Naive thymus-derived CD4-positive, alpha-beta T cell (primary cell): ENCODE measurements around the gene RASIP1. TPM values are rescaled to one million over a fixed set of nuclear protein-coding genes. Genes with fewer than 3 reads are reported as not detected.

ENCODE experiments used
- ATAC-seq: fragments of 150-1000 bp; cut with Tn5 transposase; 2 replicates; pipeline ENCODE4 v1.10.0; 2021; ENCODE audit warnings: mild to moderate bottlenecking, moderate library complexity
- CTCF ChIA-PET: fragments of 350-600 bp; sonication (Branson Sonifier 250); formaldehyde crosslinking; loops from one replicate; lab custom pipeline; 2021; ENCODE audit warnings: antibody characterized with exemption; lab: Charles Lee
- POLR2A ChIA-PET: fragments of 350-600 bp; sonication (Branson Sonifier 250); formaldehyde crosslinking; loops from one replicate; lab custom pipeline; 2021; ENCODE audit warnings: antibody characterized with exemption, inconsistent platforms; lab: Charles Lee
- DNase-seq, 9 donors: peaks; one replicate each; pipeline versions ENCODE4 v3.0.0 to v3.0.0-alpha.2; 2020 to 2022; ENCODE audit warnings: mixed read lengths in 1 of 9
- H3K27ac ChIP-seq: one replicate; pipeline ENCODE4 v1.7.0; 2013; ENCODE audit warnings: mild to moderate bottlenecking, low read depth, low read length, moderate library complexity
- H3K27me3 ChIP-seq, 2 donors: one replicate each; pipeline ENCODE4 v1.7.0; 2013; ENCODE audit warnings: low read length in 2 of 2, mild to moderate bottlenecking in 2 of 2, moderate library complexity in 2 of 2; ENCODE audit not compliant: control insufficient read depth in 2 of 2, insufficient read depth in 2 of 2
- H3K36me3 ChIP-seq, 3 experiments: 1 replicate in 2 of 3; 2 replicates in 1 of 3; pipeline ENCODE4 v1.7.0; 2013; ENCODE audit warnings: low read length in 3 of 3, mild to moderate bottlenecking in 3 of 3, moderate library complexity in 1 of 3; ENCODE audit not compliant: insufficient read depth in 3 of 3, control insufficient read depth in 2 of 3
- H3K4me1 ChIP-seq, 2 donors: one replicate each; pipeline ENCODE4 v1.7.0; 2013; ENCODE audit warnings: low read length in 2 of 2, mild to moderate bottlenecking in 2 of 2, moderate library complexity in 1 of 2; ENCODE audit not compliant: control insufficient read depth in 2 of 2, insufficient read depth in 2 of 2
- H3K4me3 ChIP-seq: 2 replicates; pipeline ENCODE4 v1.7.0; 2013; ENCODE audit warnings: mild to moderate bottlenecking, low read length
- H3K9me3 ChIP-seq, 3 experiments: 1 replicate in 2 of 3; 2 replicates in 1 of 3; pipeline ENCODE4 v1.7.0; 2013; ENCODE audit warnings: low read length in 3 of 3; ENCODE audit not compliant: control insufficient read depth in 2 of 3
- H3K27ac Mint-ChIP-seq, 9 donors: one replicate each; pipeline ENCODE4 v1.8.0; 2020 to 2022; ENCODE audit warnings: mixed read lengths in 9 of 9, mild to moderate bottlenecking in 8 of 9, moderate library complexity in 5 of 9, inconsistent platforms in 2 of 9
- H3K27me3 Mint-ChIP-seq, 5 donors: one replicate each; pipeline ENCODE4 v1.8.0; 2021 to 2022; ENCODE audit warnings: mixed read lengths in 5 of 5, mild to moderate bottlenecking in 1 of 5
- H3K36me3 Mint-ChIP-seq, 5 donors: one replicate each; pipeline ENCODE4 v1.8.0; 2020 to 2022; ENCODE audit warnings: mixed read lengths in 5 of 5, mild to moderate bottlenecking in 3 of 5, inconsistent platforms in 1 of 5
- H3K4me1 Mint-ChIP-seq, 7 donors: one replicate each; pipeline ENCODE4 v1.8.0; 2020 to 2022; ENCODE audit warnings: mixed read lengths in 7 of 7, mild to moderate bottlenecking in 3 of 7, inconsistent platforms in 1 of 7
- H3K4me3 Mint-ChIP-seq, 10 donors: one replicate each; pipeline ENCODE4 v1.8.0; 2020 to 2022; ENCODE audit warnings: mild to moderate bottlenecking in 10 of 10, mixed read lengths in 10 of 10, moderate library complexity in 6 of 10, inconsistent platforms in 2 of 10
- H3K9me3 Mint-ChIP-seq, 11 donors: one replicate each; pipeline ENCODE4 v1.8.0; 2020 to 2022; ENCODE audit warnings: mixed read lengths in 11 of 11, mild to moderate bottlenecking in 4 of 11, inconsistent platforms in 1 of 11, moderate library complexity in 1 of 11
- intact Hi-C, 2 donors: fragments of 100-400 bp; cut with micrococcal nuclease; formaldehyde crosslinking; loops; one replicate each; pipeline ENCODE4 v1.15.1; 2023
- polyA plus RNA-seq, 2 donors: library from polyadenylated mRNA; unstranded; fragments of 300-500 nt; fragmentation: Illumina TruSeq; gene quantifications; one replicate each; pipeline ENCODE4 v1.2.3, GENCODE V29; 2021
- total RNA-seq, 6 experiments: library from RNA in 5 of 6; stranded (reverse) in 5 of 6; gene quantifications; 1 replicate in 5 of 6; 2 replicates in 1 of 6; pipeline ENCODE4 v1.2.3 and lab custom pipeline; 2021 to 2026

The RASIP1 gene
- total and polyA plus RNA-seq, 7 experiments from 2014 or later = 0.12 to 0.65 (median 0.17) TPM; not detected in 3

DNA sequence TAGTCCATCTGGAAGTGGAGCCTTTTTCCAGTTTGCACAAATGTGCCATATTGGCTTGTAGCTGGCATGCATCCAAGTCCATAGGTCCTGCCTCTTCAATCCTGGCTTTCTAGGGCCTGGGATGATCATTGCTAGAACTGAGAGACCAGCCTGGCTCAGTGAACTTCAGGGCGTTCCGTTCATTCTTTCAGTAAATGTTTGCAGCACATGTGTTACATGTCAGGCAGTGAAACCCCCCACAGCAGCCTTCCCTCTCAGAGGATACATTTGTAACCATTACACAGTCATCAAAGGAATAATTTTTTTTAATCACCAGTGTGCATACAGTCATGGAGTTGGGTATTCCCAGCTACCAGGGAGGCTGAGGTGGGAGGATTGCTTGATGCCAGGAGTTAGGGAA is 35.0 kb downstream of the RASIP1 start:
- ATAC-seq = no peak
- peaks cover 0 to 2% (median 0%) of the 10 kb centered on the region in 11 donors for H3K9me3 Mint-ChIP-seq
- Histone ChIP-seq H3K9me3 (no peaks in the 10 kb centered on the region), H3K27ac (no peak overlapping the region), H3K4me3 (no peak overlapping the region), H3K27me3 (no peaks in the 10 kb centered on the region), H3K36me3 (peaks cover 0 to 6% (median 3%) of the 10 kb centered on the region in 3 experiments), H3K4me1 (no peaks in the 10 kb centered on the region)
- no peak overlapping the region for H3K4me3 Mint-ChIP-seq
- no peaks in the 10 kb centered on the region for H3K27me3 Mint-ChIP-seq
- H3K4me1 Mint-ChIP-seq = peaks cover 0 to 5% (median 0%) of the 10 kb centered on the region in 7 donors
- no peak overlapping the region for H3K27ac Mint-ChIP-seq
- ChIA-PET POLR2A (interaction anchor here (0.5 kb wide), 1 partner anchor 48 kb away, joined by 4 read pairs; no protein-coding TSS in a partner anchor), CTCF (no interaction called here)
- peaks cover 0 to 49% (median 28%) of the 10 kb centered on the region in 5 donors for H3K36me3 Mint-ChIP-seq
- no peak for DNase-seq
- intact Hi-C loops = no loop called here

GRCh38 chr19:48703316-48703715 is 37.1 kb downstream of the RASIP1 start:
- H3K36me3 Mint-ChIP-seq = peaks cover 0 to 46% (median 28%) of the 10 kb centered on the region in 5 donors

DNA sequence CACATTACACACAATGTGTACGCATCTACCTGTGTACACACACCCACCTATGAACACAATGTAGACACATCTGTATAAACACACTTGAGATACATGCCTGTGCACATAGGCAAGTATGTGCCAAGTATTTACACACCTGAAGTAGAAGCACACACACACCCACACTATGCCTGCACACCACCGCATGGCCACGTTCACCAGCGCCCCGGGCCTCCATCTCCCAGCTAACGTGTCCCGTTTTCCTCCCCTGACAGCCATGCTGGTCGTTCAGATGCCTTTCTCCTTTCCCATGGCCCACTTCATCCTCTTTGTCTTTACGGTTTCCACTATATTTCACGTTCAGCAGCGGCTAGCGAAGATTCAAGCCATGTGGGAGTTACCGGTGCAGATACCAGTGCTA is 37.7 kb downstream of the RASIP1 start:
- Mint-ChIP-seq H3K27ac (no peak overlapping the region), H3K4me1 (peaks cover 0 to 7% (median 0%) of the 10 kb centered on the region in 7 donors), H3K4me3 (no peak overlapping the region), H3K9me3 (peaks cover 0 to 2% (median 0%) of the 10 kb centered on the region in 11 donors), H3K27me3 (peaks cover 0 to 10% (median 3%) of the 10 kb centered on the region in 5 donors), H3K36me3 (peaks cover 0 to 46% (median 28%) of the 10 kb centered on the region in 5 donors)
- ATAC-seq = no peak
- no peaks in the 10 kb centered on the region for H3K27me3 ChIP-seq
- DNase-seq = no peak
- no peak overlapping the region for H3K4me3 ChIP-seq
- CTCF ChIA-PET = no interaction called here
- POLR2A ChIA-PET = no interaction called here
- H3K4me1 ChIP-seq = no peaks in the 10 kb centered on the region
- intact Hi-C loops = no loop called here
- H3K9me3 ChIP-seq = no peaks in the 10 kb centered on the region
- H3K27ac ChIP-seq = no peak overlapping the region
- peaks cover 0 to 6% (median 3%) of the 10 kb centered on the region in 3 experiments for H3K36me3 ChIP-seq

More at GRCh38 chr19:48703316-48703715, 37.1 kb downstream of the RASIP1 start:
- no peak overlapping the region for H3K4me3 ChIP-seq
- ATAC-seq = no peak
- POLR2A ChIA-PET = no interaction called here
- no peaks in the 10 kb centered on the region for H3K4me1 ChIP-seq
- H3K9me3 Mint-ChIP-seq = peaks cover 0 to 2% (median 0%) of the 10 kb centered on the region in 11 donors
- H3K9me3 ChIP-seq = no peaks in the 10 kb centered on the region
- DNase-seq = no peak
- intact Hi-C loops = no loop called here
- H3K4me3 Mint-ChIP-seq = no peak overlapping the region
- H3K27me3 ChIP-seq = no peaks in the 10 kb centered on the region
- H3K36me3 ChIP-seq = peaks cover 0 to 6% (median 3%) of the 10 kb centered on the region in 3 experiments
- no peak overlapping the region for H3K27ac Mint-ChIP-seq
- CTCF ChIA-PET = no interaction called here
- no peak overlapping the region for H3K27ac ChIP-seq
- peaks cover 0 to 5% (median 0%) of the 10 kb centered on the region in 5 donors for H3K27me3 Mint-ChIP-seq
- peaks cover 0 to 5% (median 0%) of the 10 kb centered on the region in 7 donors for H3K4me1 Mint-ChIP-seq

DNA sequence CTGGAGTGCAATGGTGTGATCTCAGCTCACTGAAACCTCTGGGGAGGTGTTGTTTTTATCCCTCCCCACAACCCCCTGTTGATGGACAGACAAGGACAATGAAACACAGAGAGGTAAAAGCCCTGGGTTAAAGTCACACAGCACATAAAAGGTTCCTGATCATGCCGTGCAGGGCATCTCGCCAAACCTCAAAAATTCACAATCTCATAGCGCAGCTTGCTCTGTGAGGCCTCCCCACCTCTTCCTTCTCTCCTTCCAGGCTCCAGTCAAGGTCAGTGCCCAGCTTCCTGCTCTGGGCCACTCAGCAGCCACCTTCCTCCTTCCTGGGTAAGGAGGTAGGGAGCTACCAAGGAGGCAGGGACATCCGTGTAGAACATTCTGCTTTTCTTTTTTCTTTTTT is 42.4 kb downstream of the RASIP1 start:
- H3K27me3 Mint-ChIP-seq = peaks cover 0 to 21% (median 10%) of the 10 kb centered on the region in 5 donors
- peaks cover 0 to 2% (median 0%) of the 10 kb centered on the region in 11 donors for H3K9me3 Mint-ChIP-seq
- H3K27ac Mint-ChIP-seq = no peak overlapping the region
- peaks cover 7 to 18% (median 11%) of the 10 kb centered on the region in 7 donors for H3K4me1 Mint-ChIP-seq
- no peaks in the 10 kb centered on the region for H3K9me3 ChIP-seq
- peaks cover 0 to 14% (median 13%) of the 10 kb centered on the region in 5 donors for H3K36me3 Mint-ChIP-seq
- H3K36me3 ChIP-seq = peaks cover 0 to 3% (median 0%) of the 10 kb centered on the region in 3 experiments
- no peaks in the 10 kb centered on the region for H3K27me3 ChIP-seq
- CTCF ChIA-PET = no interaction called here
- POLR2A ChIA-PET = no interaction called here
- no peak for ATAC-seq
- no peak overlapping the region for H3K4me3 Mint-ChIP-seq
- peaks cover 0 to 6% of the 10 kb centered on the region in 2 donors for H3K4me1 ChIP-seq
- no peak overlapping the region for H3K4me3 ChIP-seq
- intact Hi-C loops = loop anchor here in 1 of 2 donors (5.0 kb wide), 1 partner anchor 39 kb away; no protein-coding TSS in a partner anchor
- no peak for DNase-seq
- H3K27ac ChIP-seq = no peak overlapping the region

DNA sequence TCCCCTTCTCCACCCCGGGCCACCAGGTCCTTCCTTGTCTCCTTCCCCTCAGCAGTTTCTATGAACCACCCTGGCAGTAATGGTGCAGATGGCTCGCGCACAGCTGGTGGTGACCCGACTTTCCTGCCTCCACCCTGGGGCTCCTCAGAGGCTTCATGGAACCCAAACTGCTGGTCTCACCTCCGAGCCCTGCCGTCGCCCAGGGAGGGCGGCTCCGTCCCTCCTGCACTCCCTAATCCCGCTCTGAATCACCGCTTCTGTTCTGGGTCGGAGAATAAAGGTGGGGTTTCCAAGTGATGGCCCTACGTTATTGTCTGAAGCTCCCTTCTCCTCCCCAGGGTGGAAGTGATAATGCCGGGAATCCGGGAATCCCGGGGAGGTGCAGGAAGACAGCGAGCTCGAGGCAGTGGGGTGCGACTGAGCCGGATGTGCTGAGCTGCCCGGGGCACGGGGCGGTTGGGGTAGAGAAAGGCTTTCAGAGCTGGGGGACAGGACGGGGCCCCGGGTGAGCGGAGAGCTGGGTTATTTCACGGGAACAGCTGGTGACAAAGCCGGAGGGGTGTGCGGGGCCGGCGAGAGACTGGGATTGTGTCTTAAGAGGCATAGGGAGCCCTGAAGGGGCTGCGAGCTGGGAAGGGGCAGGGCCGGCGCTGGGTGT is 43.9 kb downstream of the RASIP1 start:
- no peaks in the 10 kb centered on the region for H3K9me3 ChIP-seq
- intact Hi-C loops = loop anchor here in 1 of 2 donors (1.0 to 5.0 kb wide), 2 partner anchors 21 to 41 kb away; no protein-coding TSS in a partner anchor
- DNase-seq = peak in 1 of 9 donors; percentile 7
- H3K4me1 ChIP-seq = peaks cover 0 to 6% of the 10 kb centered on the region in 2 donors
- no peak overlapping the region for H3K27ac ChIP-seq
- ChIA-PET CTCF (interaction anchor here (1.2 to 1.4 kb wide), 2 partner anchors 23 to 77 kb away, joined by 3 to 4 read pairs; partner anchors contain the start of genes NTN5, RPL18 and SPHK2), POLR2A (interaction anchor here (0.9 to 1.4 kb wide), 3 partner anchors 17 to 48 kb away, joined by 3 to 4 read pairs (median 3); no protein-coding TSS in a partner anchor)
- H3K27ac Mint-ChIP-seq = peak overlapping the region in 3 of 9 donors; percentile 18 to 72 (median 53)
- H3K4me3 ChIP-seq = peak overlapping the region; percentile 20
- peaks cover 6 to 18% (median 8%) of the 10 kb centered on the region in 7 donors for H3K4me1 Mint-ChIP-seq
- H3K27me3 Mint-ChIP-seq = peaks cover 0 to 21% (median 10%) of the 10 kb centered on the region in 5 donors
- ATAC-seq = peak; percentile 40
- H3K36me3 ChIP-seq = no peaks in the 10 kb centered on the region
- H3K9me3 Mint-ChIP-seq = no peaks in the 10 kb centered on the region
- peak overlapping the region in 9 of 10 donors; percentile 23 to 86 (median 69) for H3K4me3 Mint-ChIP-seq
- peaks cover 0 to 8% (median 6%) of the 10 kb centered on the region in 5 donors for H3K36me3 Mint-ChIP-seq
- H3K27me3 ChIP-seq = no peaks in the 10 kb centered on the region

DNA sequence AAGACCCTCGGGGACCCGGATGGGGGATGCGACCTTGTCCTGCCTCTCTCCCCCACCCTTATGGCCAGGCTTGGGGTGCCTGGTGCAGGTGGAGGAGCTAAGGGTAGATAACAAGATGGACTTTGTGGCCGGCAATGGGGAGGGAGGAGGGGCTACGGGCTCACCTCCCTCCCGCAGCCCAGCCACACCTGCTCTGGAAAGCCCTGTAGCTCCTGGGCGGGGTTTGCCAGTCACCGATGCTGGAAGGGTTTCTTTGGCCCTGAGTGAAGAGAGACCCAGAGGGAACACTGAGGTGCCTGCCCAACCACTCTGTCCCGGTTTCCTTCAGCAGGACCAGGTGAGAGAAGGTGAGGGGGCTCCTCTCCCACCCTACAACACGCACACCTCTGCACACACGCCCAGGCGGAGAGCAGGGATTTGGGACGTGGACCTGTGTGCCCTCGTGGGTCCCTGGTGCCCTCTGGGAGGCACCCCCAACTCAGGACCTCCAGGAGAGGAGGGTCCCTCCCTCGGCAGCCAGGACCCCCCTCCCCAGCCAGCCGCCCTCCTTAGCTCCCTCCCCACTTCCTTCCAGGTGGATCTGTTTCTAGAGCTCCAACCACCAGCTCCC is 44.6 kb downstream of the RASIP1 start, which contains the start of gene FUT2:
TSS of gene FUT2 (plus strand) at position 229 of the 610 bp plus-strand sequence. CDS start 6,986 bp downstream, outside the sequence.
- intact Hi-C loops = loop anchor here in 1 of 2 donors (1.0 to 5.0 kb wide), 2 partner anchors 21 to 41 kb away; no protein-coding TSS in a partner anchor
- Histone ChIP-seq H3K9me3 (no peaks in the 10 kb centered on the region), H3K4me3 (peak within 1 kb of the TSS; percentile 20), H3K4me1 (peaks cover 0 to 6% of the 10 kb centered on the region in 2 donors), H3K27me3 (no peaks in the 10 kb centered on the region), H3K27ac (no peak within 1 kb of the TSS), H3K36me3 (no peaks in the 10 kb centered on the region)
- Mint-ChIP-seq H3K36me3 (peaks cover 0 to 7% (median 5%) of the 10 kb centered on the region in 5 donors), H3K9me3 (no peaks in the 10 kb centered on the region), H3K27ac (peak within 1 kb of the TSS in 4 of 9 donors; percentile 18 to 72 (median 42)), H3K4me1 (peaks cover 6 to 18% (median 8%) of the 10 kb centered on the region in 7 donors), H3K27me3 (peaks cover 0 to 21% (median 10%) of the 10 kb centered on the region in 5 donors), H3K4me3 (peak within 1 kb of the TSS in 9 of 10 donors; percentile 23 to 86 (median 69))
- CTCF ChIA-PET = interaction anchor here (1.2 to 1.4 kb wide), 2 partner anchors 23 to 77 kb away, joined by 3 to 4 read pairs; partner anchors contain the start of genes NTN5, RPL18 and SPHK2
- no peak for DNase-seq
- no peak for ATAC-seq
- POLR2A ChIA-PET = interaction anchor here (0.5 to 1.4 kb wide), 3 partner anchors 35 to 895 kb away, joined by 3 to 4 read pairs (median 3); no protein-coding TSS in a partner anchor
